ENCODE measurements around the gene PDE4C. TPM values are rescaled to one million over a fixed set of nuclear protein-coding genes. Genes with fewer than 3 reads are reported as not detected.

The PDE4C gene
- total RNA-seq, 4 donors from 2014 or later: 0.29 TPM; not detected in 3

- H3K4me3 ChIP-seq (ENCODE audit: low read depth, poor library complexity, severe bottlenecking): no peak overlapping the region
- 92 to 94% methylated on average over 7 to 23 of the region's 23 CpGs for WGBS, 2 donors
- intact Hi-C loops (cut with DNase I; ENCODE audit: low total_unique reads): no loop called here
- DNase-seq (ENCODE audit: low spot score in 2 of 2): no peak
- TF ChIP-seq, protein P1, sequence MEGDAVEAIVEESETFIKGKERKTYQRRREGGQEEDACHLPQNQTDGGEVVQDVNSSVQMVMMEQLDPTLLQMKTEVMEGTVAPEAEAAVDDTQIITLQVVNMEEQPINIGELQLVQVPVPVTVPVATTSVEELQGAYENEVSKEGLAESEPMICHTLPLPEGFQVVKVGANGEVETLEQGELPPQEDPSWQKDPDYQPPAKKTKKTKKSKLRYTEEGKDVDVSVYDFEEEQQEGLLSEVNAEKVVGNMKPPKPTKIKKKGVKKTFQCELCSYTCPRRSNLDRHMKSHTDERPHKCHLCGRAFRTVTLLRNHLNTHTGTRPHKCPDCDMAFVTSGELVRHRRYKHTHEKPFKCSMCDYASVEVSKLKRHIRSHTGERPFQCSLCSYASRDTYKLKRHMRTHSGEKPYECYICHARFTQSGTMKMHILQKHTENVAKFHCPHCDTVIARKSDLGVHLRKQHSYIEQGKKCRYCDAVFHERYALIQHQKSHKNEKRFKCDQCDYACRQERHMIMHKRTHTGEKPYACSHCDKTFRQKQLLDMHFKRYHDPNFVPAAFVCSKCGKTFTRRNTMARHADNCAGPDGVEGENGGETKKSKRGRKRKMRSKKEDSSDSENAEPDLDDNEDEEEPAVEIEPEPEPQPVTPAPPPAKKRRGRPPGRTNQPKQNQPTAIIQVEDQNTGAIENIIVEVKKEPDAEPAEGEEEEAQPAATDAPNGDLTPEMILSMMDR (IDR thresholded peaks at IDR 0.05): no peak
- no peak for TF ChIP-seq POLR2A (IDR thresholded peaks at IDR 0.05)
Observed at GRCh38 chr19:18264137-18264854, 38.1 kb upstream of the PDE4C start.

GRCh38 chr19:18263324-18264136 lies 37.3 kb upstream of the PDE4C start:
- no peak overlapping the region for H3K4me3 ChIP-seq (ENCODE audit: low read depth, poor library complexity, severe bottlenecking)
- intact Hi-C loops (cut with DNase I; ENCODE audit: low total_unique reads): no loop called here
- 78 to 87% methylated on average over 11 to 14 of the region's 16 CpGs for WGBS, 2 donors
- TF ChIP-seq, protein P1 (IDR thresholded peaks at IDR 0.05): no peak
- TF ChIP-seq POLR2A (IDR thresholded peaks at IDR 0.05): no peak
- DNase-seq (ENCODE audit: low spot score in 2 of 2): no peak

GRCh38 chr19:18262917-18263316 lies 36.7 kb upstream of the PDE4C start:
- DNase-seq (ENCODE audit: low spot score in 2 of 2): no peak
- H3K4me3 ChIP-seq (ENCODE audit: low read depth, poor library complexity, severe bottlenecking): no peak overlapping the region
- 91 to 93% methylated on average over 10 of the region's 10 CpGs for WGBS, 2 donors
- TF ChIP-seq, protein P1 (IDR thresholded peaks at IDR 0.05): no peak
- TF ChIP-seq POLR2A (IDR thresholded peaks at IDR 0.05): no peak
- intact Hi-C loops (cut with DNase I; ENCODE audit: low total_unique reads): no loop called here

GRCh38 chr19:18262144-18262543 lies 35.9 kb upstream of the PDE4C start:
- TF ChIP-seq, protein P1 (IDR thresholded peaks at IDR 0.05): no peak
- no peak for TF ChIP-seq POLR2A (IDR thresholded peaks at IDR 0.05)
- intact Hi-C loops (cut with DNase I; ENCODE audit: low total_unique reads): no loop called here
- DNase-seq (ENCODE audit: low spot score in 2 of 2): no peak

DNA sequence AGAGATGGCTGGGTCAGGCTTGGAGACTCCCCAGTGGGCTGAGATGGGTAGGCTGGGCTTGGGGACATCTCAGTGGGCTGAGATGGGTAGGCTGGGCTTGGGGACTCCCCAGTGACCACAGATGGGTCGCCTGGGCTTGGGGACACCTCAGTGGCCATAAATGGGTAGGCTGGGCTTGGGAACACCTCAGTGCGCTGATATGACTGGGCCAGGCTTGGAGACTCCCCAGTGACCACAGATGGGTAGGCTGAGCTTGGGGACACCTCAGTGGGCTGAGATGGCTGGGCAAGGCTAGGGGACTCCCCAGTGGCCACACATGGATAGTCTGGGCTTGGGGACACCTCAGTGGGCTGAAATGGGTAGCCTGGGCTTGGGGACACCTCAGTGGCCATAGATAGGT lies 35.2 kb upstream of the PDE4C start:
- no peak overlapping the region for H3K4me3 ChIP-seq (ENCODE audit: low read depth, poor library complexity, severe bottlenecking)
- TF ChIP-seq, protein P1 (IDR thresholded peaks at IDR 0.05): no peak
- TF ChIP-seq POLR2A (IDR thresholded peaks at IDR 0.05): no peak
- intact Hi-C loops (cut with DNase I; ENCODE audit: low total_unique reads): no loop called here
- DNase-seq (ENCODE audit: low spot score in 2 of 2): no peak
- 92 to 100% methylated on average over 1 to 2 of the region's 2 CpGs for WGBS, 2 donors

More at GRCh38 chr19:18262144-18262543, 35.9 kb upstream of the PDE4C start:
- H3K4me3 ChIP-seq (ENCODE audit: low read depth, poor library complexity, severe bottlenecking): no peak overlapping the region

All from lower leg skin (tissue), 4 donors.